Stimulated activated CD8-positive, alpha-beta memory T cell treated with anti-CD3 and anti-CD28 coated beads, Interleukin-7, amount 100 ng/mL, for 4 hours (primary cell): ENCODE results near the gene RLN1.
"Not testable (repeated sequence)": the region's sequence is repeated elsewhere in the genome, so short reads cannot be mapped to it uniquely, and the experiment has no call there.

Experiments
- DNase-seq, 2 donors: peaks; one replicate each; pipeline ENCODE4 v3.0.0-alpha.2; 2020; ENCODE audit warnings: low read depth in 2 of 2

RLN1 gene

GRCh38 chr9:5338992-5339981 is at the start of gene RLN1:
Gene RLN1 (minus strand): TSS chr9:5339876. CDS start chr9:5339746, 130 bp downstream.
- not testable (repeated sequence) for DNase-seq

DNA sequence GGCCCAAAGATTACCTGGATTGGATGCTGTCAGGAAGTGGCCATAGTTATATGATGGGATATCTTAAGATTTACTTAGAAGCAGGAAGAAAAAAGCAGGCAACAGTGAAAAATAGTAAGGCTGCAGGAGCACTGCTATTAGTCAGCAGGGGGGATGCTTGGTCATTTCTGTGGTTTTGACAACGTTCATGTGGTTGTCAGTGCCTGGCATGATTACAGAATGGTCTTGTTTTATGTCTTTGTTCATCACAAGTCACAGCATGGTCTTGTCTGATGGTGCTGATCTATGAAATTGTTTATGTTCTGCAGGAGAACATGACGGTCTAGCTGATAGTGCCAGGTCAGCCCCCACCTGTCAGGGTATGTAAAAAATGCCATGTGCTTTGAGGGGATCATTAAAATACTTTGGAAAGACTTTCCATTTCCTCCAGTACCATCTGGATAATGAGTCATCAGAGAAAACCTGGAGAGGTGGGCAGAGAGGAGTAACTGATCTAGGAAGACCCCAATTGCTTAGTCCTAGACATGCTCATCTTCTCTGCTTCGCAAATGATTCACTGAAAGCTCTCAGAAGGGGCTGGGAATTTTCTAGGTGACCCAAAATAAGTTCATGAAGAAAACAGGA is 49.5 kb upstream of the RLN1 start:
- no peak for DNase-seq

DNA sequence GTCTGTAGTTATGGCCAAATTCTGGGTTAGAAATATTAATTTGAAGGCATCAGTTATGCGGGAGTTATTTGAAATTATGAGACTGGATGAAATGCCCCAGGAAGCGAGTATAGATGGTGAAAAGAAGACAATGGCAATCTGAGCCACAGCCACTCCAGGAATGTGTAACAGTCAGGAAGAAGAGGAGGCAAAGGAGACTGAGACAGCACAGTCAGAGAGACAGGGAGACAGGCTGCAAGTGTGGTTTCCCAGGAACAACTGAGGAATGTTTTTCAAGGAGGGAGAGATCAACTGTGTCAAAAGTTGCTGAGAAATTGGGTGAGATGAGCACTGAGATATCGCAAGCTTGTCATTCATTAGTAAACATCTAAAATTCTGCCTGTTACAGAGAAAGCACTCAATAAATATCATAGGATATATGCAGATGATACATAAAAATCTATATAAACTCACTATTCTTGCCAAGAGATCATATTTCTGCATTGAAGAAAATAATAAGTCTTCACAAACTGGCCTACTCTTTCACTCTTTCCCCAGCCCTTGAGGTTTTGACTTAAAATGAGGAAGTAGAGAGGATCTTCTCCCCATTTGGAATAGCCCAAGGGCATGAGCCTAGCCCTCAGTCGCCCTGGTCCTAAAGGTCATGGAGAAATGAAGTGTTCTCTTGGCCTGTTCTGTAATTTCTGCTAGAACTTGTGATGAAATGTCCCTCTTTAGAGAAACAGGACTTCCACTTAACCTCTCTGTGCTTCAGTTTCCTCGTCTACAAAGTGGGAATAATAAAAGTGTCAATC is 48.5 kb upstream of the RLN1 start:
- no peak for DNase-seq

GRCh38 chr9:5384436-5384835 is 44.8 kb upstream of the RLN1 start:
- no peak for DNase-seq

- DNase-seq: no peak
These were observed 42.8 kb upstream of the RLN1 start for GRCh38 chr9:5382479-5382878.

- no peak for DNase-seq
These were observed 36.3 kb upstream of the RLN1 start for GRCh38 chr9:5375790-5376477.

GRCh38 chr9:5375091-5375490 is 35.4 kb upstream of the RLN1 start:
- DNase-seq: no peak

GRCh38 chr9:5364294-5365024 is 24.8 kb upstream of the RLN1 start:
- no peak for DNase-seq

- DNase-seq: no peak
These were observed 21.8 kb upstream of the RLN1 start for GRCh38 chr9:5361326-5362010.

- no peak for DNase-seq
These were observed 20.7 kb upstream of the RLN1 start for GRCh38 chr9:5360341-5360740.

GRCh38 chr9:5357431-5358105 is 17.9 kb upstream of the RLN1 start:
- DNase-seq: no peak

DNA sequence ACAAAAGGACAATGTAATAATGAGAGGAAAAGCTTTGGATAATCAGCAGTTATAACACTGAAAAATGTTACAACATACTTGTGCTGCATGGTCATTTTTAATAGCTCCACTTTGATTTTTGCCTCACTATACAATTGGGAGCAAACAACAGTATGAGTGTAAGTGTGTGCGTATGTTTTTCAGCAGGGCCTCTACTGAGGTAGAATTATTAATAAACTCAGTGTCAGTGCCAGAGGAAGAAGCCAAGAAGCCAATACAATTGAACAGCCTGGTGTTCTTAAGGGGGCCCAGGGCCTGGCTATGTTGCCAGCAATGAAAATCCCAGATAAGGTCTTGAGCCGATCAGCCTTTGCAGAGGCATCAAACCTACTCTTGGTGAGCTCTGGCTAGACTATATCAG is 16.1 kb upstream of the RLN1 start:
- no peak for DNase-seq

DNA sequence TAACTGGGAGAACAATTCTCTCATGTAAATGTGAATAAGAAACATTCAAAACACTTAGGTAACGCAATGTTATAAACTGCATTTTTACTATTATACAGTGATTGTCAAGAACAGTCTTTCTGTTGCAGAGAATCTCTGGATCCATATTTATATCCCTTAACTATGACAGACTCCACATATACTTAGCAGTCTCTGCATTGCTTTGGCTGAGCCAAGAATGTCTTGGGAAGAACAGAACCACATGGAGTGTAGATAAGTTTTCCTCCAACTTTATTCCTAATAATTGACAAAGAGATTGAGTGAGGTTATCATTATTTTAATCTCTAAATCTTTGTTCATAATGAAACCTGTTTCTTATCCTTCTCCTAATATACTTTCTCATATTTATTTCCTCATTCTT is 15.6 kb upstream of the RLN1 start:
- no peak for DNase-seq

- DNase-seq: no peak
These were observed 14.5 kb upstream of the RLN1 start for GRCh38 chr9:5354184-5354583.

GRCh38 chr9:5352637-5353248 is 13.1 kb upstream of the RLN1 start:
- no peak for DNase-seq

DNA sequence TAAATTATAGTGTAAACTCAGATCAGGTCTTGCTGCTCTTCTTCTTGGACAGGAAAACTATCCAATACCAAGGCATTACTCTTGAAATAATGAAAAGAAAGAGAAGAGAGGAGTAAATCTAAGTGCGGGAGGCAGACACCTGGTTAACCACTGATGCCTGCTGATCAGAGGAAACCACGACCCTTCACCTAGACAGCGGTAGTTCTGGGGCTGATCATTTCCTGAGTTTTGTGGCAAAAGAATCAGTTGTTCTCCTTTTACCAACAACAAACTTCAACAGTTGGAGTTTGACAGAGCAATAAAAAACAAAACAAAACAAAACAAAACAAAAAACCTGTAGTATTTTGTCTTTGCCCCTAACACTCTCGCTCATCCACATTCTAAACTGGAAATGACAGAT is 3.0 kb downstream of the RLN1 start:
- DNase-seq: peak in 1 of 2 donors; percentile 8

DNA sequence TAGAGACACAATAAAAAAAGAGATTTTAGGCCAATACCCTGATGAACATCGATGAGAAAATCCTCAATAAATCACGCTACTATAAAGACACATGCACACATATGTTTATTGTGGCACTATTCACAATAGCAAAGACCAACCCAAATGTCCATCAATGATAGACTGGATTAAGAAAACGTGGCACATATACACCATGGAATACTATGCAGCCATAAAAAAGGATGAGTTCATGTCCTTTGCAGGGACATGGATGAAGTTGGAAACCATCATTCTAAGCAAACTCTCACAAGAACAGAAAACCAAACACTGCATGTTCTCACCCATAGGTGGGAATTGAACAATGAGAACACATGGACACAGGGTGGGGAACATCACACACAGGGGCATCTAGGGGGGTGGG is 8.4 kb downstream of the RLN1 start:
- DNase-seq: not testable (repeated sequence)

DNA sequence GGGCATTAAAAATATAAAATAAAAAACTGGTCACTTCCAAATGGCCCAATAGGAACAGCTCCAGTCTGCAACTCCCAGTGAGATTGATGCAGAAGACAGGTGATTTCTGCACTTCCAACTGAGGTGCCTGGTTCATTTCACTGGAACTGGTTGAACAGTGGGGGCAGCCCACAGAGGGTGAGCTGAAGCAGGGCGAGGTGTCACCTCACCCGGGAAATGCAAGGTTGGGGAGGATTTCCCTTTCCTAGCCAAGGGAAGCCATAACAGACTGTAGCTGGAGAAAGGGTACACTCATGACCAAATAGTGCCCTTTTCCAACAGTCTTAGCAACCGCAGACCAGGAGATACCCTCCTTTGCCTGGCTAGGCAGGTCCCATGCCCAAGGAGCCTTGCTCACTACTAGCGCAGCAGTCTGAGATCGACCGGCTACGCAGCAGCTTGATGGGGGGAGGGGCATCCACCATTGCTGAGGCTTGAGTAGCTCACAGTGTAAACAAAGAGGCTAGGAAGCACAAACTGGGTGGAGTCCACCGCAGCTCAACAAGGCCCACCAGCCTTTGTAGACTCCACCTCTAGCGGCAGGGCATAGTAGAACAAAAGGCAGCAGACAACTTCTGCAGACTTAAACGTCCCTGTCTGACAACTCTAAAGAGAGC is 12.7 kb downstream of the RLN1 start:
- DNase-seq: peak in 1 of 2 donors; percentile 14

DNA sequence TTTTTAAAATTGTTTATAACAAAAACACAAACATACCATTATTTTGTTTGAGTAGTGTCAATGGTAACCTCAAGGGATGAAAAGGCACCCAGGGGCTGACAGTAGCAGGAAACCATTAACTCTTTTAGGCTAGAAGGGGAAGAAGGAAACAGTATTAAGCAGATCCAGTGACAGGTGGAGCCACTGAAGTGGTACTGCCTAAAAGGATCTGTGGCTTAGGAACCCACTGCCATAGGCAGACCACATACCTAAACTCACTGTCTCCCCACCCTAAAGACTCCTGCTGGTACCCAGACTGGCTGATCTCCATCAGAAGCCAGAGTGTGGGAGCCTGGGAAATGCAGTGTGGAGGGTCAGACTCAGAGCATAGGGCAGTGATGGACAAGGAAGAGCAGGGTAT is 13.5 kb downstream of the RLN1 start:
- DNase-seq: no peak
